ENCODE data around the gene BTRC.
"Not testable (repeated sequence)": the region's sequence is repeated elsewhere in the genome, so short reads cannot be mapped to it uniquely, and the experiment has no call there.

The BTRC gene

GRCh38 chr10:101569622-101570427, 215.9 kb downstream of the BTRC start:
- peak; percentile 62 for DNase-seq

- no peak for DNase-seq
These were observed 216.7 kb downstream of the BTRC start for GRCh38 chr10:101570428-101571270.

DNA sequence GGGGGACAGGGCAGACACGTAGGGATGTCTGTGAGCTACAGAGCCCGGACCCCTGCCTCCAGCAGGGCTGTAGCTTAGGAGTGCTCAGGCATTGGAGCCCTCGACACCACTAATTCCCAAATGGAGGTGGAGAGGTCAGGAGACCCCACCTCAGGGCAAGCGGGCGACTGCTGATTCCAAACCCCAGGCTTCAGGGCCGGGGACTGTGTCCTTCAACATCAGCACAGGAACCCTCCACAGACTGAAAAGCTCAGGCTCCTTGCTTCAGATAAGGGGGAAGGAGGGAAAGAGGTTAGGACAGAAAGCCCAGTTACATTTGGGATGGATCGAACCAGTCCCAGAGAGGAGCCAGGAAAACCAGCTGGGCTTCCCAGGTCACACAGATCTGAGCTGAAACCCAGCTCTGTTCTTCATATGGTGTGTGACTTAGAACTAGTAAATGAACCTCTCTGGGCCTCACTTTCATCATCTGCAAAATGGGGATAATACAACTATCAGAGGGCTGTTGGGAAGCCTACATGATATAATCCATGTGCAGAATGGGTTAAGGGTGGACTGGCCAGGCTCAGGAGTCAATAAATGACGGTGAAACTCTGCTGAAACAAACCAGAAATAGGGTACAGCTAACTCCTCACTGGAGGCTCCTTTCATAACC, 217.4 kb downstream of the BTRC start:
- no peak for DNase-seq

GRCh38 chr10:101572126-101572525, 218.2 kb downstream of the BTRC start:
- no peak for DNase-seq

DNA sequence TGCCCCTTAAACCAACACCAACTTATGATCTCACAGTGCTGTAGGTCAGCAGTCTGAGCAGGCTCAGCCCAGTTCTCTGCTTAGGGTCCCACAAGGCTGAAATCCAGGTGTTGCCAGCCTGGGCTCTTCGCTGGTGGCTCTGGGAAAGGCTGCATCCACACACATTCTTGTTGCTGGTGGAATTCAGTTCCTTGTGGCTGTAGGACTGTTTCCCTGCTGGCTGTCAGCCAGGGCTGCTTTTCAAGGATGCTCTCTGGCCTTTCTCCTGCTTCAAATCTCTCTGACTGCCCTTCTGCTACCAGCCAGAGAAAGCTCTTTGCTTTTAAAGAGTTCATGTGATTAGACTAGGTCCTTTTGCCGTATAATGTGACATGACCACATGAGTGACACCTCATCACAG, 218.8 kb downstream of the BTRC start:
- DNase-seq: no peak

DNA sequence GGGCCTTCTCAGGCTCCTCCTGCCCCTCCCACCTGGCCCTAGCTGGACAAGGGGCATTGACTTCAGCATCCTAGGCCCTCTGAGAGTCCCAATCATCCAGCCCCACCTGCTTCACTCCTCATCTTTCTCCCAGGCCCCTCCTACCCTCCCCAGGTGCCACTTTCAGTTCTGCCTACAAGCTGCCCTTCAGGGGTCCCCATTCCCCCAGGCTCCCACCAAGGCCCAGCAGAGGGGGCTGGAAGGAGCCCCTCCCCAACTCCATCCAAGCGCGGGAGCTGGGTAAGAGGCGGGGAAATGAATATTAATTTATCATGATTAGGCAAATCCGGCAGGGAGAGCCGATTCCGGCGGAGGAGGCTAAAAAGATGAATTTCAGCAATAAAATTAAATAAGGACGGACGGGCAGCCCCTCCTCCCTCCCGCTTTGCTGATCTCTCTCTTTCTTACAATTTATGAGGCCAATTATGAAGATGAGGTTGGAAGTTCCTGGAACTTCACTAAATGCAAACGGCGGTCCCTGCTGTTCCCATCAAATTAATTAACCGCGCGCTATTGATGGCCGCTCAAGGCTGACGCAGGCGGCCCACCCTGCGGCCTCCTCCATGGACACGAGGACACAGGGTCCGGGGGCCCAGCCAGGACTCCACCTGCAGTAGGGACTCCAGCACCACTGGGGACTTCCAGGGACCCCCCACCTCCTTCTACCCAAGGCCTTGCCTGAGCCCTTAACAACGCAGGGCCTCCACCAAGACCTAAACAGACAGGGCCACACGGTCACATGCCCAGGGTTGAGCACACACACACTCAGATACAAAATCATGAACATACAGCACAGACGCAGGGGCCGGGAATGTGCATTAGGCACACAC, 220.2 kb downstream of the BTRC start:
- DNase-seq: no peak

GRCh38 chr10:101575091-101575490, 221.1 kb downstream of the BTRC start:
- DNase-seq: no peak

GRCh38 chr10:101575580-101576210, 221.7 kb downstream of the BTRC start:
- DNase-seq: no peak

- DNase-seq: no peak
These were observed 222.4 kb downstream of the BTRC start for GRCh38 chr10:101576211-101576863.

DNA sequence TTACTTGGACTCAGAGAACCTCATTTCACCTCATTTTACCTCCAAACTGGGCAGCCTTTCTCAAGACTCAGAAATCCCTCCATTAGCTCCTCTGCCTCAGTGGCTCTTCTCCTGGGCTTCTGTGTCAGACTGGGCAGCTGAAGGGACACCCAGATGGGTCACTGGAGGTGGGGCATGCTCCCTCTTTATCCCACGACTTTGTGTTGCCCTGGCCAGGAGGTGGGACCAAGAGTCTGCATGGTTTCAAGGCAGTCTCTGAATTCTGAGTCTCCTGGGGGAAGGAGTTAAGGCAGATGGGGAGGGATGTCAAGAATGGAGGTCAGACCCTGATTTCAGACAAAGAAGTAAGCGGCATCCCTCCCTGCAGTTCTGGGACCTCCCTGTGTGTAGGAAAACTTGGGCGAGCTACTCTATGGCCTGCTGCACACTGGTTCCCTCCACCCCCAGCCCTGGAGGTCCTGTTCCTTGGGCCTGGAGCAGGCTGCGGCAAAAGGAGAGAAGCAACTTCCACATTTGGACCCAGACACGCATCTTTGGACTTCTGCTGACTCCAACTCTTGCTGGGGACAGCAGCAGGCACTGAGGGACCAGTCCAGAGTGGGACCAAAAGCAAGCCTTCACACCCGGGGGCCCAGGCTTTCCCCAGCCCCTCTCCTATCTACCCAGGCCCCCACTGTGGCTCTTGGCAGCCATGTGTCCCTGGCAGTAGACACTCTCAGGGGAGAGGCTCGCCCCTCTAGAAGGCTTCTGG, 223.3 kb downstream of the BTRC start:
- DNase-seq: no peak

GRCh38 chr10:101578192-101578591, 224.2 kb downstream of the BTRC start:
- no peak for DNase-seq

DNA sequence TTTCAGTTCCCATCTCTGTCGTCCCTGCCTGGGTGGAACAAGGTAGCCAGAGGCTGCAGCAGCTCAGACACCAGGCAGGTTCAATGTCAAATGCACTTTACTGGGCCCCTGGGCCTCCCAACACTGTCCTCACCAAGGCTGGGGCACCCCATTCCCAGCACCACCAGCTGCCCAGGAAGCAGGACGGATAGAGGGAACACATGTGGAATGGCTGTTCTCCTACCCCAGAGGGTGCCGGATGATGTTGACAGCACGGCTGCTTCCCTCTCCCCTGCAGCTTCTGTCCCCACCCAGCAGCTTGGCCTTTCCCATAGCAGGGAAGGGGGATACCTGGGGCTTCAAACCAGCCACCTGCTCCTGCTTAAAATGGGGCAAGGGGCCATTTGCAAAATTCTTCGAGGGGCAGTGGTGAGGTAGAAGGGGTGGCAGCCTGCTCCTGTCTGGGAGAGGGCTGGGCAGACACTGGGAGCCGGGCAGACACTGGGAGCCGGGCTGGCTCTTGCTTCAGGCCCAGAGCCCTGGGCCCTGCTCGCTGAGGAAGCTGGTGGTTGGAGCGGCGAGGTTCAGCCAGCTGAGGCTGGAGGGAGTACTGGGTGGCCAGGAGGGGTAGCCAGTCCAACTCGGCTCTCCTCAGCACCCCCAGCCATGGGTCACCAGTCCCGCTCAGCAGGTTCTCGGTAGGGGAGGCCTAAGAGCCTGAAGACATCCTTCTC, 225.0 kb downstream of the BTRC start:
- DNase-seq: no peak

- DNase-seq: no peak
These were observed 225.5 kb downstream of the BTRC start for GRCh38 chr10:101579516-101579870.

DNA sequence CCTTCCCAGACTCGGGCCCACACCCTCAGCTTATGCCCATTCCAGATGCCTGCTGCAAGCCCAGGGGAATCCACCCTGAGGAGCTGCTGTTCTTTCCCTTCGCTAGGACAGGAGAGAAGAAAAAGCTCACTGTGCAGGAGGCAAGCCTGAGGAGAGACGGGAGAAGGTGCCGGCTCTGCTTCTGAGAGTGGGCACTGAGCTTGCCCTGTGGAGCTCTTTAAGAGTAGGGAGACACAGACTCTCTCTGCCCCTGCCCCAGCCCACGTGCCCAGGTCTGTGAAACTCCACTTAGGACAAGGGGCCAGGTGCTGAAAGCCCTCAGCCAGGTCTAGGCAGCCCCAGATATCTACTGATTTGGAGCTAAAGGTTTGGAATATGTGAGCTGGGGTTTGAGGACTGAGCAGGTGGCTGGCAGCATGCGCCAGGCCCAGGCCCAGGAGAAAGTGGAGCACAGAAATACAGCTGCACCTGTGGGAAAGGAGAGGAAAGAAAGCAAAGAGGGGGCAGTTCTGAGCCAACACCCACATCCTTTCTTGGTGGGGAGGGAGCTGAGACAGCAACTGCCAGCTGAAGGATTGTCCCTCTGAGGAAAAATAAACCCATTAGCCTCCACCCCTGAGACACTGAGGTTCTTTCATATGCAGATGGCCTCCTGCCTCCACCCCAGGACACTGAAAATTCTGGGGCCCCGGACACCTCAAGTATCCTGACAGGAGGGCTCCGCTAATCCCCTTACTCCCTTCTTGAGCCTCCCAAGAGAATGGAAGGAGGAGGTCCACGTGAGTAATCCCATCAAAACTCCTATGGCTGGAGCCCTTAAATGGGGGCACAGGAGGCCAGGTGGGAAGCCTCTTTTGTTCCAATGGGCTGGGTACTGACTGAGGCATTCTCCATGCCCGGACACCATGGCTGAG, 226.8 kb downstream of the BTRC start:
- no peak for DNase-seq

- DNase-seq: no peak
These were observed 231.9 kb downstream of the BTRC start for GRCh38 chr10:101585841-101586240.

DNA sequence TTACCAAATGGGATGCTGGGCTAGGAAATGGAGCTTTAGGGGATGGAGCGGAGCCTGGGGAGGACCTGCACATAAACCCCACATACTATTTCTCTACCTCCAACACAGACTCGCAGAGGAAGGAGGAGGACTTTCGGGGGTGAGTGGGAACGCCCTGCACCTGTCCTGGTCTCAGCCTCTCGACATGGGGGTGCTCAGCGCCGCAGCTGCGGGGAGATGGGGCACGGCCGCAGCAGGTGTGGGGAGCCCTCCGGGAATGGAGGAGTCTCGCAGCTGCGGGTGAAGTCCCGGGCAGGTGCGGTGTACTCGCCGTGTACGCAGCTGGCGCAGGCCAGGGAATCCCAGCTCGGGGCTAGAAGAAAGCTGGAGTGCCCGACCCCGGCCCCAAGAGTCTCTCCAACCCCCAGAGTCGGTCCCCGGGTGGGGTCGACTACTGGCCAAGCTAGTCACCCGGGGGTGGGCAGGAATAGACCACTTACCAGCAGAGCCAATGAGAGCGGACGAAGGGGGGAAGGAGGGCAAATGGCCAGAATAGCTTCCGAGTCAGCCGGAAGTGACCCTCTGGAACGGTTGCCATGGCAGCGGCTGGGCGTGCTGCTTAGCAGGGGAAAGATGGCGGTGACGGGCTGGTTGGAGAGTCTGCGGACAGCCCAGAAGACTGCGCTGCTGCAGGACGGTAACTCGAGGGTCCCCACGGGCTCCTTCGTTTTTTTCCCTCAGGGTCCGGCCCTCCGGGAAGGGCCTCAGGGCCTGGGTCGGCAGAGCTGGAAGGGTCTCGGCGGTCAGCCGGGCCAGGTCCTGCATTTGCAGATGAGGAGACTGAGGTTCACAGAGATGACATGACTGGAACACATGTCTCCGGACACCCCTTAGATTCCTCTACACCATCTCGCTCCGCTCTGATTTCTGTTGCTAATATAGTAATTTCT, 234.0 kb downstream of the BTRC start, which contains the start of the genes DPCD and POLL:
DPCD (plus strand) TSS at position 597 of the 929 bp plus-strand sequence; CDS start at position 613, 16 bp downstream.
POLL (minus strand) TSS at position 533 of the 929 bp plus-strand sequence. CDS start 897 bp downstream, outside the sequence.
- peak; percentile 95 for DNase-seq

- peak; percentile 31 for DNase-seq
These were observed 234.9 kb downstream of the BTRC start for GRCh38 chr10:101588879-101589278.

GRCh38 chr10:101593331-101593730, 239.4 kb downstream of the BTRC start:
- DNase-seq: not testable (repeated sequence)

Measured in fibroblast of skin of right biceps (primary cell).